Measurements from ENCODE around the gene JMJD7.

Gene JMJD7

DNA sequence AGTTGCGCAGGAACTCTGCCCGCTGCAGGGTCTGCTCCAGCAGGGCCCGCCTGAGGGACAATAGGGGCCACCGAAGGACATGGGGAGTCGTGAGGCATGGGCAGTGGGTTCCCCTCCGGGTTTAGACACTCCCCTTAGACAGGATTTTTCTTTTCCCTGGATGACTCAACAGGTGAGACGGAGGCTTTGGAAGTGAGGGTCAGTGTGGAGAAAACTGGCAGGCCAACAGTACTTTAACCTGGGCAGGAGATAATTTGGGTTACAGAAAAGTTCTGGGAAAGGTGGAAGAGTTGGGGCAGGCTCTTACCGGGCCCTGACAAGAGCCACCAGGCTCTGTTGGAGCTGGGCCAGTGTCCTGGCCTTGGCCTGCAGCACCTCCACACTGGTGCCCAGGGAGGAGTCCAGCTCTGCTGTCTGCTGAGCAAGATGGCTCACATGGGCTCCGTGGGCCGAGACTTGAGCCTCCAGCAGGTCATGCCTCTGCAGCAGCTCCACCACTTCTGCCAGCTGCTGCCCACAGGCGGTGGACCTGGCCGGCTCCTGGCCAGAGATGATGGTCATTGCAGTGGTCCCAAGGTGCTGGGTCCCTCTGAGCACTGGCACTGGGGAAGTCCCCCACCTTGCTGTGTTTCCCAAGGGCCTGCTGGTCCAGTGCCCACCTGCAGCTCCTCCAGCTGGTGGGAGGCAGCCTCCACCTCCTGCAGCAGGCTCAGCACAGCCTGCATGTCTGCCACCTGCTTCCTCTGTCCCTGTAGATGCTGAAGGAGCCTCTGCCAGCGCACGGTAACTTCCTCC is 55.0 kb downstream of the JMJD7 start:
- Histone ChIP-seq H3K4me3 (no peak overlapping the region), H3K27ac (no peak overlapping the region), H3K36me3 (no peaks in the 10 kb centered on the region), H3K4me1 (peaks cover 9 to 46% (median 25%) of the 10 kb centered on the region in 10 experiments; a peak in 19 of 20 replicates), H3K27me3 (peaks cover 0 to 22% (median 11%) of the 10 kb centered on the region in 11 experiments; a peak in 16 of 22 replicates), H4K20me1 (peaks cover 0 to 18% (median 0%) of the 10 kb centered on the region in 11 experiments; a peak in 7 of 22 replicates), H3K4me2 (peak overlapping the region; percentile 4 to 72 (median 62); a peak in 20 of 22 replicates), H3K9ac (no peak overlapping the region), H3K9me3 (replicated peaks in 1 of 11) (no peaks in the 10 kb centered on the region)
- no peak for TF ChIP-seq Cebpa-rat (IDR thresholded peaks at IDR 0.05)

GRCh38 chr15:41883484-41883825 is 55.6 kb downstream of the JMJD7 start:
- no peak overlapping the region for H3K27ac ChIP-seq
- H3K9ac ChIP-seq: no peak overlapping the region
- H3K4me3 ChIP-seq: no peak overlapping the region
- peaks cover 0 to 22% (median 11%) of the 10 kb centered on the region in 11 experiments; a peak in 16 of 22 replicates for H3K27me3 ChIP-seq
- H3K4me1 ChIP-seq: peaks cover 15 to 46% (median 25%) of the 10 kb centered on the region in 10 experiments
- H3K4me2 ChIP-seq: peak overlapping the region; percentile 4 to 72 (median 62); a peak in 20 of 22 replicates
- H3K9me3 ChIP-seq (replicated peaks in 1 of 11): no peaks in the 10 kb centered on the region
- no peaks in the 10 kb centered on the region for H3K36me3 ChIP-seq
- H4K20me1 ChIP-seq: peaks cover 0 to 18% (median 0%) of the 10 kb centered on the region in 11 experiments; a peak in 7 of 22 replicates
- no peak for TF ChIP-seq Cebpa-rat (IDR thresholded peaks at IDR 0.05)

DNA sequence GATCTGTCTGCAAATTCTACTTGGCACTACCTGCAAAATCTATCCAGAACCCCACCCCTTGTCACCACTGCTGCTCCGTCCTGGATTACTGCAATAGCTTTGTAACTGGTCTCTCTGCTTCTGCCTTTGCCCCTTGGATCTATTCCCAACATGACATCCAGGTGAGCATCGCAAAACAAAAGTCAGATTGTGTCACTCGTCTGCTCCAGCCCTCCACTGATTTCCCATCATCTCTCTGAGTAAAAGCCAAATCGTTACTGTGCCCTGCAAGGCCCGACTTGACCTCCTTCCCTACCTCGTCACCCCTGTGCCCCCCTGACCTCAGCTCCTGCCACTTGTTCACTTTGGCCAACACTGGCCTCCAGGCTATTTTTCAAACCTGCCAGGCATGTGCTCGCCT is 56.6 kb downstream of the JMJD7 start:
- H3K9me3 ChIP-seq (replicated peaks in 1 of 11): no peaks in the 10 kb centered on the region
- H3K36me3 ChIP-seq: no peaks in the 10 kb centered on the region
- no peak overlapping the region for H3K4me2 ChIP-seq
- H3K4me1 ChIP-seq: peaks cover 25 to 48% (median 34%) of the 10 kb centered on the region in 10 experiments
- H3K27ac ChIP-seq: no peak overlapping the region
- no peak overlapping the region for H3K9ac ChIP-seq
- peaks cover 0 to 22% (median 11%) of the 10 kb centered on the region in 11 experiments; a peak in 16 of 22 replicates for H3K27me3 ChIP-seq
- H4K20me1 ChIP-seq: peaks cover 0 to 18% (median 0%) of the 10 kb centered on the region in 11 experiments; a peak in 7 of 22 replicates
- TF ChIP-seq Cebpa-rat (IDR thresholded peaks at IDR 0.05): no peak
- no peak overlapping the region for H3K4me3 ChIP-seq

GRCh38 chr15:41885321-41885720 is 57.4 kb downstream of the JMJD7 start:
- no peak overlapping the region for H3K4me2 ChIP-seq
- H3K27me3 ChIP-seq: peaks cover 0 to 22% (median 11%) of the 10 kb centered on the region in 11 experiments; a peak in 16 of 22 replicates
- H3K27ac ChIP-seq: no peak overlapping the region
- H3K4me3 ChIP-seq: no peak overlapping the region
- TF ChIP-seq Cebpa-rat (IDR thresholded peaks at IDR 0.05): no peak
- no peak overlapping the region for H3K9ac ChIP-seq
- H3K4me1 ChIP-seq: peaks cover 25 to 55% (median 36%) of the 10 kb centered on the region in 10 experiments
- H4K20me1 ChIP-seq: peaks cover 0 to 12% (median 0%) of the 10 kb centered on the region in 11 experiments; a peak in 7 of 22 replicates
- no peaks in the 10 kb centered on the region for H3K36me3 ChIP-seq
- no peaks in the 10 kb centered on the region for H3K9me3 ChIP-seq (replicated peaks in 1 of 11)

DNA sequence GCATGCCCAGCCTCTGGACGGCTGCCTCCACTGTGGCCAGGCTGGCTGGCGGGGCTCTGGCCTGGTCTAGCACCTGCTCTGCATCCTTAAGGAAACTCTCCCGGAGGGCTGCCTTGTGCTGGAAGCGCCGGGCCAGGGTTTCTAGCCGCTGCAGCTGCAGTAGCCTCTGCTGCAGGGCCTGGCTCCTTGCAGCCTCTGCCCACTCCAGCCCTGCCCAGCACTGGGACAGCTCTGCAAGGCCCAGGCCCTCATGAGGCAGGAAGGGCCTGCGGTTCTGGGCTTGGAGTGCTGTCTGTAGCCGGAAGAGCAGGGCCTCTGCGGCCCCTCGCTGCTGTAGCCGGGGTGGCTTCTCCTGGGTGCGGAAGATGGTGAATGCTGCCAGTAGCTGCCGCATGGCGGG is 57.9 kb downstream of the JMJD7 start:
- Histone ChIP-seq H3K9ac (no peak overlapping the region), H3K9me3 (replicated peaks in 1 of 11) (no peaks in the 10 kb centered on the region), H3K36me3 (no peaks in the 10 kb centered on the region), H3K27me3 (peaks cover 0 to 19% (median 11%) of the 10 kb centered on the region in 11 experiments; a peak in 16 of 22 replicates), H3K4me1 (peaks cover 25 to 55% (median 37%) of the 10 kb centered on the region in 10 experiments), H4K20me1 (peaks cover 0 to 12% (median 0%) of the 10 kb centered on the region in 11 experiments; a peak in 6 of 22 replicates), H3K27ac (no peak overlapping the region), H3K4me2 (no peak overlapping the region), H3K4me3 (no peak overlapping the region)
- TF ChIP-seq Cebpa-rat (IDR thresholded peaks at IDR 0.05): no peak

GRCh38 chr15:41886741-41887140 is 58.8 kb downstream of the JMJD7 start:
- no peak for TF ChIP-seq Cebpa-rat (IDR thresholded peaks at IDR 0.05)
- no peaks in the 10 kb centered on the region for H3K36me3 ChIP-seq
- no peak overlapping the region for H3K9ac ChIP-seq
- H3K4me1 ChIP-seq: peaks cover 25 to 57% (median 43%) of the 10 kb centered on the region in 10 experiments
- H3K9me3 ChIP-seq (replicated peaks in 1 of 11): no peaks in the 10 kb centered on the region
- no peak overlapping the region for H3K4me2 ChIP-seq
- H3K27me3 ChIP-seq: peaks cover 0 to 10% (median 2%) of the 10 kb centered on the region in 11 experiments; a peak in 16 of 22 replicates
- H3K27ac ChIP-seq: no peak overlapping the region
- H4K20me1 ChIP-seq: peaks cover 0 to 9% (median 0%) of the 10 kb centered on the region in 11 experiments; a peak in 4 of 22 replicates
- no peak overlapping the region for H3K4me3 ChIP-seq

GRCh38 chr15:41887161-41887560 is 59.3 kb downstream of the JMJD7 start:
- Histone ChIP-seq H3K4me2 (no peak overlapping the region), H3K27me3 (peaks cover 0 to 7% (median 0%) of the 10 kb centered on the region in 11 experiments; a peak in 3 of 22 replicates), H3K36me3 (no peaks in the 10 kb centered on the region), H3K4me1 (peaks cover 29 to 60% (median 47%) of the 10 kb centered on the region in 10 experiments), H3K27ac (no peak overlapping the region), H3K9me3 (replicated peaks in 1 of 11) (no peaks in the 10 kb centered on the region), H3K9ac (no peak overlapping the region), H3K4me3 (no peak overlapping the region), H4K20me1 (peaks cover 0 to 9% (median 0%) of the 10 kb centered on the region in 11 experiments; a peak in 4 of 22 replicates)
- TF ChIP-seq Cebpa-rat (IDR thresholded peaks at IDR 0.05): no peak
